DMS79 (cell line): ENCODE results near the gene SULT1A2.
"Not testable (repeated sequence)": the region's sequence is repeated elsewhere in the genome, so short reads cannot be mapped to it uniquely, and the experiment has no call there.

Source experiments
- DNase-seq: peaks from one replicate; lab custom pipeline; 2025; lab: John Stamatoyannopoulos, UW

SULT1A2 gene

GRCh38 chr16:28596840-28597691 lies at the start of gene SULT1A2:
Gene SULT1A2, minus strand, starts transcription at chr16:28597050. Its CDS starts 1,120 bp downstream, at chr16:28595930.
- DNase-seq = no peak

GRCh38 chr16:28639959-28640358 lies 43.1 kb upstream of the SULT1A2 start:
- DNase-seq = not testable (repeated sequence)

- DNase-seq = not testable (repeated sequence)
Measured at GRCh38 chr16:28638359-28638758, 41.5 kb upstream of the SULT1A2 start.

GRCh38 chr16:28637765-28638164 lies 40.9 kb upstream of the SULT1A2 start, which contains the start of gene NPIPB8:
Gene NPIPB8, plus strand, starts transcription at chr16:28638065. Its CDS starts 296 bp downstream, at chr16:28638361.
- not testable (repeated sequence) for DNase-seq

GRCh38 chr16:28636093-28636823 lies 39.4 kb upstream of the SULT1A2 start:
- not testable (repeated sequence) for DNase-seq

GRCh38 chr16:28630905-28631304 lies 34.1 kb upstream of the SULT1A2 start:
- DNase-seq = not testable (repeated sequence)

GRCh38 chr16:28623172-28623711 lies 26.4 kb upstream of the SULT1A2 start:
- DNase-seq = peak; percentile 75

- DNase-seq = not testable (repeated sequence)
Measured at GRCh38 chr16:28622532-28623171, 25.8 kb upstream of the SULT1A2 start.

GRCh38 chr16:28621481-28622155 lies 24.8 kb upstream of the SULT1A2 start:
- no peak for DNase-seq

- not testable (repeated sequence) for DNase-seq
Measured at GRCh38 chr16:28620316-28620715, 23.5 kb upstream of the SULT1A2 start.

- DNase-seq = no peak
Measured at GRCh38 chr16:28617874-28618273, 21.0 kb upstream of the SULT1A2 start.

- DNase-seq = no peak
Measured at GRCh38 chr16:28616636-28617035, 19.8 kb upstream of the SULT1A2 start.

GRCh38 chr16:28616224-28616577 lies 19.4 kb upstream of the SULT1A2 start:
- DNase-seq = not testable (repeated sequence)

GRCh38 chr16:28615486-28616223 lies 18.8 kb upstream of the SULT1A2 start:
- DNase-seq = not testable (repeated sequence)

GRCh38 chr16:28614561-28614960 lies 17.7 kb upstream of the SULT1A2 start:
- DNase-seq = not testable (repeated sequence)

- not testable (repeated sequence) for DNase-seq
Measured at GRCh38 chr16:28613912-28614311, 17.1 kb upstream of the SULT1A2 start.

- not testable (repeated sequence) for DNase-seq
Measured at GRCh38 chr16:28612359-28613280, 15.8 kb upstream of the SULT1A2 start.

- no peak for DNase-seq
Measured at GRCh38 chr16:28610595-28611191, 13.8 kb upstream of the SULT1A2 start.
